ENCODE data around the gene MAGED1.

DNA sequence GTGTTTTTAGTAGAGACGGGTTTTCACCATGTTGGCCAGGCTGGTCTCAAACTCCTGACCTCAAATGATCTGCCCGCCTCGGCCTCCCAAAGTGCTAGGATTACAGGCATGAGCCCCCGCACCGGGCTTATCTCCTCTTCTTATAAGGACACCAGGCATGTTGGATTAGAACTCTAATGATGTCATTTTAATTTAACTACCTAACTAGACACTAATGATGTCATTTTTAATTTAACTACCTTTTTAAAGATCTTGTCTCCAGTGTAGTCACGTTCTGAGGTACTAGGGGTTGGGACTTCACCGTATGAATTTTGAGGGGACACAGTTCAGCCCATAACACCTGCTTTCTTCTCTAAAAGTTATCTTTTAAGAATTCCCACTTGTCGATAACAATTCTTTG, 37.7 kb upstream of the MAGED1 start:
- TF ChIP-seq, protein P1, sequence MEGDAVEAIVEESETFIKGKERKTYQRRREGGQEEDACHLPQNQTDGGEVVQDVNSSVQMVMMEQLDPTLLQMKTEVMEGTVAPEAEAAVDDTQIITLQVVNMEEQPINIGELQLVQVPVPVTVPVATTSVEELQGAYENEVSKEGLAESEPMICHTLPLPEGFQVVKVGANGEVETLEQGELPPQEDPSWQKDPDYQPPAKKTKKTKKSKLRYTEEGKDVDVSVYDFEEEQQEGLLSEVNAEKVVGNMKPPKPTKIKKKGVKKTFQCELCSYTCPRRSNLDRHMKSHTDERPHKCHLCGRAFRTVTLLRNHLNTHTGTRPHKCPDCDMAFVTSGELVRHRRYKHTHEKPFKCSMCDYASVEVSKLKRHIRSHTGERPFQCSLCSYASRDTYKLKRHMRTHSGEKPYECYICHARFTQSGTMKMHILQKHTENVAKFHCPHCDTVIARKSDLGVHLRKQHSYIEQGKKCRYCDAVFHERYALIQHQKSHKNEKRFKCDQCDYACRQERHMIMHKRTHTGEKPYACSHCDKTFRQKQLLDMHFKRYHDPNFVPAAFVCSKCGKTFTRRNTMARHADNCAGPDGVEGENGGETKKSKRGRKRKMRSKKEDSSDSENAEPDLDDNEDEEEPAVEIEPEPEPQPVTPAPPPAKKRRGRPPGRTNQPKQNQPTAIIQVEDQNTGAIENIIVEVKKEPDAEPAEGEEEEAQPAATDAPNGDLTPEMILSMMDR (IDR thresholded peaks at IDR 0.05; ENCODE audit: low read depth, low read length, poor library complexity, severe bottlenecking): no peak
- TF ChIP-seq EZH2phosphoT487 (IDR thresholded peaks at IDR 0.05; ENCODE audit: borderline replicate concordance, low read length): no peak
